Right atrium auricular region (tissue), 2 donors: Measurements from ENCODE around the gene EDN1. TPM values are rescaled to one million over a fixed set of nuclear protein-coding genes. Genes with fewer than 3 reads are reported as not detected.

ENCODE experiments used
- DNase-seq: peaks from one replicate; pipeline ENCODE4 v3.0.0-alpha.2; 2019; ENCODE audit warnings: low spot score
- H3K27ac ChIP-seq, 2 donors: fragments of 200-600 bp; sonication (generic); 1 replicate in 1 of 2; 2 replicates in 1 of 2; pipeline ENCODE4 v1.5.1; 2016 to 2019
- H3K27me3 ChIP-seq, 2 donors: fragments of 200-600 bp; sonication (generic); one replicate each; pipeline versions ENCODE4 v1.5.1 to v1.6.0; 2017 to 2019
- H3K36me3 ChIP-seq: fragments of 200-600 bp; sonication (generic); one replicate; pipeline ENCODE4 v1.5.1; 2016
- H3K4me1 ChIP-seq, 2 donors: fragments of 200-600 bp; sonication (generic); one replicate each; pipeline versions ENCODE4 v1.5.1 to v1.6.0; 2017 to 2019
- H3K4me3 ChIP-seq, 2 donors: fragments of 200-600 bp; sonication (generic); 1 replicate in 1 of 2; 2 replicates in 1 of 2; pipeline ENCODE4 v1.5.1; 2017 to 2019; ENCODE audit warnings: mild to moderate bottlenecking in 1 of 2, moderate library complexity in 1 of 2
- H3K9me3 ChIP-seq, 2 donors: fragments of 200-600 bp; sonication (generic); one replicate each; pipeline ENCODE4 v1.5.1; 2019
- CTCF ChIP-seq, 2 donors: fragments of 200-600 bp; sonication (generic); IDR thresholded peaks; one replicate each; pipeline ENCODE4 v1.5.1; 2019; ENCODE audit warnings: antibody characterized with exemption in 2 of 2
- total RNA-seq, 2 donors: library from RNA; depleted of rRNA; stranded (reverse); fragments of >200 nt; gene quantifications; one replicate each; pipeline ENCODE4 v1.1.0, GENCODE V29; 2016

The EDN1 gene
- total RNA-seq, 2 donors from 2014 or later: 9.0 to 13.4 TPM

GRCh38 chr6:12245763-12246718 lies 44.1 kb upstream of the EDN1 start:
- H3K4me1 ChIP-seq: no peaks in the 10 kb centered on the region
- H3K27me3 ChIP-seq: no peaks in the 10 kb centered on the region
- DNase-seq: no peak
- no peaks in the 10 kb centered on the region for H3K36me3 ChIP-seq
- no peak overlapping the region for H3K27ac ChIP-seq
- no peaks in the 10 kb centered on the region for H3K9me3 ChIP-seq
- H3K4me3 ChIP-seq: no peak overlapping the region
- no peak for TF ChIP-seq CTCF (IDR thresholded peaks at IDR 0.05)

DNA sequence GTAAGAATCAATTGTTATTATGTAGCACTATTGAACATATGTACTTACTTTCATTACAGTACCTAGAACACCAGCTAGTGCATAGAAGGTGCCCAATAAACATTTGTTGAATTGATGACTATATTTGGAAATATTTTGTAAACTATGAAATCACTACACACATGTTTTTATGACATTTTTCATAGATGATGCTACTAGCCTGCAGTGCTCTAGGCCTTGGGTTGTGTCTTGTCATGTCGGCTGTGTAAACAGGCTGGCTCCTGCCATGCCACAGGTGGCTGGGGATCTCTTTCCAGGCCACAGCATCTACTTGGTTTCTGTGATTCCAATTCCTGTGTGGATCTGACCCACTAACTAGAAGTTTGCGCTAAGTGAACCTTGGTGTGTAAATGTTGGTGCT lies 43.3 kb upstream of the EDN1 start:
- Histone ChIP-seq H3K4me3 (no peak overlapping the region), H3K9me3 (no peaks in the 10 kb centered on the region), H3K27ac (no peak overlapping the region), H3K4me1 (no peaks in the 10 kb centered on the region), H3K27me3 (no peaks in the 10 kb centered on the region), H3K36me3 (no peaks in the 10 kb centered on the region)
- DNase-seq: no peak
- no peak for TF ChIP-seq CTCF (IDR thresholded peaks at IDR 0.05)

DNA sequence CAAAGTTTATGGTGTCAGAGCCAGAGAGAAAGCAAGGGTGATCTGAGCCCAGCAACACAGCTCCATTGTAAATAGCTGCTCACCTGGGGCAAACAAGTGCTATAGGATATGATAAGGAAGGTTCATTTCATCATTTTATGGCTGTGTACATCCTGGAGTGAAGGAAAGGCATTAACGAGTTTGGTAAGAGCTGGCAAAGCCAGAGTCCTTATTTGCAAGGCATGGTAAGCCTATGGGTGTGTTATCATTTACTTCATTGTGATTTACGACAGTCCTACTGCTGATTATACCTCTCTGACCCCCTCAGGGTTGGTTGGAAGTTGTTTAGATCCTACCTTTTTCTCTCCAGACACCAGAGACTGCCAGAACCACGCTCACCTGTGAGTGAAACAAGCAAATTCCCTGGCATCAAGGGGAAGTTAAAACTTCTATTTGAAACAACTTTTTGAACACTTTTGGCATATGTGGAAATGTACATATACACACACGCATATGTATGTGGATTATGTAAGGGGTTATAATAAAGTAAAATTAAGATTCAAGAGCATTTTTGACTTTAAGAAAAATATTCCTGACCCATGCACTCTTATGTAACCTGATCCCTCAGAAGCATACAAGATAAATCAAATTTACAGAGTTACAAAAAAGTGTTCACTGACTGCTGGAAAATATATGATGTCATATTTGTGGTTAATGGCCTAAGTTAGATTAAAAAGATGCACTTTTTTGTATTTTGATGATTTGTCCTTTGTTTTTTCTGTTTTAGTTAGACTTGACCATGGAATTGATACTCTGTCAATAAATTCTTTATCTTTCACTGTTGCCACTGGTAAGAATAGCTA lies 40.4 kb upstream of the EDN1 start:
- Histone ChIP-seq H3K9me3 (no peaks in the 10 kb centered on the region), H3K36me3 (no peaks in the 10 kb centered on the region), H3K27ac (no peak overlapping the region), H3K4me1 (no peaks in the 10 kb centered on the region), H3K4me3 (no peak overlapping the region), H3K27me3 (no peaks in the 10 kb centered on the region)
- DNase-seq: no peak
- no peak for TF ChIP-seq CTCF (IDR thresholded peaks at IDR 0.05)

DNA sequence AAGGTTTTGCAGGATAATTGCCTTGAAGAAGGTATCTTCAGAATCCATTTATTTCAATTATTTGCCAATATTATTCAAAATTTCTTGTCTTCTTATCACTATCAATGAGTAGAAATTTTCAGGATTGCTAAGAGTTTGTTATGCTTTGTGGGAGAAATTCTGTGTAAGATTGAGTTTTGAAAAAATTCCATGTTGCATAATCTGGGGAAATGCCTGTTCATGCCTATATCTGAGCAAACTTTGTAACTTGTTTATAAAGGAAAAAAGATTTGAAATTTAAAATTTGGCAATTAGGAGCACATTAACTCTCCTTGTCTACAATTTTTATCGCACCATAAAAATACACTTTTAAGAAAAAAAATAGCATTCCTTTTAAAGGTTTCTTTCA lies 39.8 kb upstream of the EDN1 start:
- no peak for DNase-seq
- Histone ChIP-seq H3K9me3 (no peaks in the 10 kb centered on the region), H3K27me3 (no peaks in the 10 kb centered on the region), H3K4me1 (no peaks in the 10 kb centered on the region), H3K4me3 (no peak overlapping the region), H3K36me3 (no peaks in the 10 kb centered on the region), H3K27ac (no peak overlapping the region)
- no peak for TF ChIP-seq CTCF (IDR thresholded peaks at IDR 0.05)

DNA sequence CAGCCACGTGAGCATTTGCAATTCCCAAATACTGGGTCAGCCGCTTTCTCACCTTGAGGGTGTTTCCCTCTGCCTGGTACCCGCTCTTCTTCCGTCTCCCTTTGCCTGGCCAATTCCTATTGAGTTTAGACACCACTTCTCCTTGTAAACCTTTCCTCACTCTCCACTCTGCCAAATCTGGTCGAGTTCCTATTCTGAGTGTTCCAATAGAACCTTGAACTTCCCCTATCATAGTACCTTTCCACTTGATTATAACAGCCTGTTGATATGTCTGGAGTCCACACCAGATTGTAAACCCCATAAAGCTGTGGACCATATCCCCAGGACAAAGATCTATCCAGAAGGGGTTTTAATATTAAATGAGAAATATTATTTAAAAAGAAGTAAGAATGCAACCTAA lies 36.0 kb upstream of the EDN1 start:
- TF ChIP-seq CTCF (IDR thresholded peaks at IDR 0.05): no peak

More for the DNA sequence above, 36.0 kb upstream of the EDN1 start:
- H3K27ac ChIP-seq: no peak overlapping the region
- no peaks in the 10 kb centered on the region for H3K4me1 ChIP-seq
- no peaks in the 10 kb centered on the region for H3K9me3 ChIP-seq
- no peak for DNase-seq
- no peak overlapping the region for H3K4me3 ChIP-seq
- H3K27me3 ChIP-seq: no peaks in the 10 kb centered on the region
- no peaks in the 10 kb centered on the region for H3K36me3 ChIP-seq
